Measurements from ENCODE around the gene UBE2V1. TPM values are rescaled to one million over a fixed set of nuclear protein-coding genes. Genes with fewer than 3 reads are reported as not detected.
"Not testable (repeated sequence)": the region's sequence is repeated elsewhere in the genome, so short reads cannot be mapped to it uniquely, and the experiment has no call there.

Gene UBE2V1
- total RNA-seq, 2 experiments from 2014 or later: 120 to 131 TPM

DNA sequence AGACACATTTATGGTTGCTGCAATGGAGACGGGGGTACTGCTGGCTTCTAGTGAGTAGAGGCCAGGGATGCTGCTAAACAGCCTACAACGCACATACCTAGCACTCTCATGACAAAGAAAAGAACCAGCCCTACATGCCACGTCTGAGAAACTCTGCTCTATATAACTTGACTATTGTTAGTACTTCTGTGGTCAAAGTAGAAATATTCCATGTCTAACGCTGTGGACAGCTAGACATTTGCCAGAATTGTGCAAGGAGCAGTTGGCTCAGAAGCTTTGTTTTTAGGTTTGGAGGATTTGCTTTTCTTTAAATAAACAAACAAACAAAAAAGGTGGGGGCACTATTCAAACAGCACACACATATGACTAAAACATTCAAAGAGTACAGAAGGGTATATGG is 20.5 kb downstream of the UBE2V1 start:
- POLR2A ChIA-PET: no interaction called here

DNA sequence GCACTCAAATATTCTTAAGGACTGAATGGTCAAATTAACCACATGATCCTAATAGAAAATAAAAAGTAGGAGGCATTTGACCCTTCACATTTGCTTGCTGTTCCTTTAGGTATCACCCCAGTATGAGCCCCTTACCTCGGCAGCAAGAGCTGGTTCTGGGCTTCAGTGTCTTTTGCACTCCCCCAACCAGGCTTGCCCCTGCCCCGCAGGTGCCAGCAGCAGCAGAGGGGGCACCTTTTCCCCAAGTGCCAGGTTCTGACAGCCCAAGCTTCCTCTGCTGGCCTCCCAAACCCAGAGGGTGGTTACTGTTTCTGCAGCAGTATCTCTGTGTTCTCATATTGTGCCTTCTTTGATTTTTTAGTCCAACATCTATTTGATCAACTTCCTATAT is 23.2 kb downstream of the UBE2V1 start:
- peaks cover 24% of the 10 kb centered on the region for H3K4me1 Mint-ChIP-seq (ENCODE audit: low read depth)
- peaks cover 44% of the 10 kb centered on the region for H3K36me3 Mint-ChIP-seq (ENCODE audit: low read depth)
- no peak overlapping the region for H3K4me3 Mint-ChIP-seq
- H3K27me3 Mint-ChIP-seq (ENCODE audit: low read depth): no peaks in the 10 kb centered on the region
- H3K27ac Mint-ChIP-seq: no peak overlapping the region
- ChIA-PET CTCF (interaction anchor here (0.8 to 6.5 kb wide), 5 partner anchors 8 to 111 kb away, joined by 3 to 72 read pairs (median 7); no protein-coding TSS in a partner anchor), POLR2A (no interaction called here)
- no peaks in the 10 kb centered on the region for H3K9me3 Mint-ChIP-seq (ENCODE audit: insufficient read depth)
- no peak for DNase-seq
- no peak for ATAC-seq

More for the DNA sequence above, 20.5 kb downstream of the UBE2V1 start:
- H3K27me3 Mint-ChIP-seq (ENCODE audit: low read depth): no peaks in the 10 kb centered on the region
- CTCF ChIA-PET: interaction anchor here (0.8 to 2.4 kb wide), 3 partner anchors 9 to 114 kb away, joined by 3 to 9 read pairs (median 6); no protein-coding TSS in a partner anchor
- no peak overlapping the region for H3K27ac Mint-ChIP-seq
- H3K4me1 Mint-ChIP-seq (ENCODE audit: low read depth): peaks cover 10% of the 10 kb centered on the region
- no peaks in the 10 kb centered on the region for H3K9me3 Mint-ChIP-seq (ENCODE audit: insufficient read depth)
- ATAC-seq (no peak), DNase-seq (no peak)
- no peak overlapping the region for H3K4me3 Mint-ChIP-seq
- H3K36me3 Mint-ChIP-seq (ENCODE audit: low read depth): peaks cover 54% of the 10 kb centered on the region

- Mint-ChIP-seq H3K9me3 (ENCODE audit: insufficient read depth) (no peaks in the 10 kb centered on the region), H3K4me1 (ENCODE audit: low read depth) (peaks cover 24% of the 10 kb centered on the region), H3K27ac (no peak overlapping the region), H3K27me3 (ENCODE audit: low read depth) (no peaks in the 10 kb centered on the region), H3K36me3 (ENCODE audit: low read depth) (peaks cover 39% of the 10 kb centered on the region), H3K4me3 (no peak overlapping the region)
- POLR2A ChIA-PET: no interaction called here
- no peak for ATAC-seq
- DNase-seq: no peak
- CTCF ChIA-PET: interaction anchor here (0.8 to 6.5 kb wide), 4 partner anchors 9 to 80 kb away, joined by 3 to 72 read pairs (median 7); no protein-coding TSS in a partner anchor
Measured at GRCh38 chr20:50089140-50089786, 23.7 kb downstream of the UBE2V1 start.

- H3K36me3 Mint-ChIP-seq (ENCODE audit: low read depth): peaks cover 36% of the 10 kb centered on the region
- DNase-seq: no peak
- H3K4me1 Mint-ChIP-seq (ENCODE audit: low read depth): peaks cover 24% of the 10 kb centered on the region
- no peak for ATAC-seq
- no peaks in the 10 kb centered on the region for H3K9me3 Mint-ChIP-seq (ENCODE audit: insufficient read depth)
- no peak overlapping the region for H3K27ac Mint-ChIP-seq
- CTCF ChIA-PET: interaction anchor here (1.7 to 6.5 kb wide), 3 partner anchors 17 to 81 kb away, joined by 7 to 72 read pairs (median 7); no protein-coding TSS in a partner anchor
- no peak overlapping the region for H3K4me3 Mint-ChIP-seq
- POLR2A ChIA-PET: no interaction called here
- no peaks in the 10 kb centered on the region for H3K27me3 Mint-ChIP-seq (ENCODE audit: low read depth)
Measured at GRCh38 chr20:50088022-50088421, 24.9 kb downstream of the UBE2V1 start.

DNA sequence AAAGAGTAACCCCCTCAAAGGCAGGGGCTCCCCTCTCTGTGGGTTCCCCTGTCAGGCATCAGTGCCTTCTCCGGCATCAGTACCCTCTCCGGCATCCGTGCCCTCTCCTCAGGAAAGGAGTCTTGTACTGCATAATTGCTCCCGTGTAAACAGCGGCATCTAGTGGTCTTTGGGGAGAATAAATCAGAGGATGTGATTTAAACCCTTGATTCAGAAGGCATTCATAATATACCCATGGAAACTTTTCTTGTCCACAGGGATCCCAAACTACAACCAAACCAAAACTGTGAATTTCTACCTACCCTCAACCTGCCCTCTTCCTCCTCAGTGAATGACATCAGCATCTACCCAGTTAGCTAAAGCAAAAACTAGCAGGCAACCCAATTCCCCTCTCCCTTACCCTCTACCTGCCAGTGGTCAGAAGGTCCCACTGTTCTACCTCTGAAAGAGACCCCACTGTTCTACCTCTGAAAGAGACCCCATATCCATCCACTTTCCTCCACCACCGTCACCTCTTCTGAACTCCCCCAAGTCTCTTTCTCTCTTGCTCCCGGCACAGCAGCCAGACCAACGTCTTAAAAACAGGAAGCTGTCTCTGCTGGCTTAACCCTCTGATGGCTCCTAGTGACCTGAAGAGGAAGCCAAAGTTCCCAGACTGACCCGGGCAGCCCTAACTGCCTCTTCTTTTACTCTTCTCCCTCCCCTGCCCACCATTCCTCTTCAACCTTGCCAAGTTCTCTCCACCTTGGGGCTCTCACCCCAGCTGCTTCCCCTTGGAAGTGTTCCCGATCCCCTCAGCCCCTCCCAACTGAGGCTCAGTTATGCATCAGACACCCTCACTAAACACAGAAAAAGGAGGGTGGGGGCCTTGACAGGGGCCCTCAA is 27.2 kb downstream of the UBE2V1 start:
- no peaks in the 10 kb centered on the region for H3K9me3 Mint-ChIP-seq (ENCODE audit: insufficient read depth)
- peak; percentile 83 for ATAC-seq
- no peaks in the 10 kb centered on the region for H3K27me3 Mint-ChIP-seq (ENCODE audit: low read depth)
- H3K36me3 Mint-ChIP-seq (ENCODE audit: low read depth): peaks cover 42% of the 10 kb centered on the region
- peak; percentile 54 for DNase-seq
- peak overlapping the region; percentile 64 for H3K4me3 Mint-ChIP-seq
- ChIA-PET POLR2A (interaction anchor here (0.8 kb wide), 1 partner anchor 149 kb away, joined by 3 read pairs; no protein-coding TSS in a partner anchor), CTCF (interaction anchor here (0.6 to 6.5 kb wide), 33 partner anchors 9 to 433 kb away, joined by 3 to 87 read pairs (median 5); partner anchors contain the start of gene PEDS1)
- peak overlapping the region; percentile 80 for H3K27ac Mint-ChIP-seq
- H3K4me1 Mint-ChIP-seq (ENCODE audit: low read depth): peaks cover 22% of the 10 kb centered on the region

GRCh38 chr20:50085146-50085480 is 27.8 kb downstream of the UBE2V1 start:
- peaks cover 37% of the 10 kb centered on the region for H3K36me3 Mint-ChIP-seq (ENCODE audit: low read depth)

GRCh38 chr20:50083034-50083433 is 29.9 kb downstream of the UBE2V1 start:
- Mint-ChIP-seq H3K4me3 (no peak overlapping the region), H3K36me3 (ENCODE audit: low read depth) (peaks cover 28% of the 10 kb centered on the region), H3K4me1 (ENCODE audit: low read depth) (peaks cover 17% of the 10 kb centered on the region), H3K27me3 (ENCODE audit: low read depth) (no peaks in the 10 kb centered on the region), H3K27ac (no peak overlapping the region), H3K9me3 (ENCODE audit: insufficient read depth) (no peaks in the 10 kb centered on the region)
- DNase-seq (no peak), ATAC-seq (no peak)
- CTCF ChIA-PET: interaction anchor here (0.9 to 6.5 kb wide), 14 partner anchors 10 to 167 kb away, joined by 3 to 87 read pairs (median 4); partner anchors contain the start of genes PEDS1 and UBE2V1
- POLR2A ChIA-PET: interaction anchor here (0.6 to 1.1 kb wide), 2 partner anchors 12 kb away, joined by 3 to 4 read pairs; no protein-coding TSS in a partner anchor

More at GRCh38 chr20:50085146-50085480, 27.8 kb downstream of the UBE2V1 start:
- peak overlapping the region; percentile 80 for H3K27ac Mint-ChIP-seq
- ChIA-PET POLR2A (no interaction called here), CTCF (interaction anchor here (0.6 to 6.5 kb wide), 19 partner anchors 8 to 297 kb away, joined by 3 to 87 read pairs (median 7); partner anchors contain the start of gene PEDS1)
- peaks cover 17% of the 10 kb centered on the region for H3K4me1 Mint-ChIP-seq (ENCODE audit: low read depth)
- DNase-seq (no peak), ATAC-seq (no peak)
- H3K9me3 Mint-ChIP-seq (ENCODE audit: insufficient read depth): no peaks in the 10 kb centered on the region
- no peak overlapping the region for H3K4me3 Mint-ChIP-seq
- H3K27me3 Mint-ChIP-seq (ENCODE audit: low read depth): no peaks in the 10 kb centered on the region

DNA sequence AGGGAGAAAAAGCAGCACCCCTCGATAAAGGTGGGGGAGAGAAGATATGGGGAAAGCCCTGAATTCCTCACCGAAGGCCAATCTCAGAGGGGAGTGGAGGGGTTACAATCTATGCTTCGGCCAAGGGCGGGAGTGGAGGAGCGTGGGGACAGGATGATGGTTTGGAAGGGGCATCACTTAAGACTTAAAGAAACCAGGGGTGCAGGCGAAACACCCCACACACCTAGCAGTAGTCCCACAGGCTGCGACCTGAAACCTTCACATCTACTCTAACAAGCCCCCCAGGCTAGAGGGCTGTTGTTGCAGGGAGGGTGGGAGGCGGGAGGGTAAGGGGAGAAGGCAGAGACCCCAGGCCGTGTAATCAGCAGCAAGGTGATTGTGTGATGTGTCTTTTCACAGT is 30.9 kb downstream of the UBE2V1 start:
- ATAC-seq; H3K9me3 Mint-ChIP-seq (ENCODE audit: insufficient read depth); DNase-seq; H3K4me3 Mint-ChIP-seq; H3K27ac Mint-ChIP-seq; H3K27me3 Mint-ChIP-seq (ENCODE audit: low read depth); POLR2A ChIA-PET: not testable (repeated sequence)
- CTCF ChIA-PET: interaction anchor here (1.0 to 5.5 kb wide), 3 partner anchors 11 to 31 kb away, joined by 3 to 87 read pairs (median 6); partner anchors contain the start of gene UBE2V1
- Mint-ChIP-seq H3K36me3 (ENCODE audit: low read depth) (peaks cover 26% of the 10 kb centered on the region), H3K4me1 (ENCODE audit: low read depth) (peaks cover 17% of the 10 kb centered on the region)

DNA sequence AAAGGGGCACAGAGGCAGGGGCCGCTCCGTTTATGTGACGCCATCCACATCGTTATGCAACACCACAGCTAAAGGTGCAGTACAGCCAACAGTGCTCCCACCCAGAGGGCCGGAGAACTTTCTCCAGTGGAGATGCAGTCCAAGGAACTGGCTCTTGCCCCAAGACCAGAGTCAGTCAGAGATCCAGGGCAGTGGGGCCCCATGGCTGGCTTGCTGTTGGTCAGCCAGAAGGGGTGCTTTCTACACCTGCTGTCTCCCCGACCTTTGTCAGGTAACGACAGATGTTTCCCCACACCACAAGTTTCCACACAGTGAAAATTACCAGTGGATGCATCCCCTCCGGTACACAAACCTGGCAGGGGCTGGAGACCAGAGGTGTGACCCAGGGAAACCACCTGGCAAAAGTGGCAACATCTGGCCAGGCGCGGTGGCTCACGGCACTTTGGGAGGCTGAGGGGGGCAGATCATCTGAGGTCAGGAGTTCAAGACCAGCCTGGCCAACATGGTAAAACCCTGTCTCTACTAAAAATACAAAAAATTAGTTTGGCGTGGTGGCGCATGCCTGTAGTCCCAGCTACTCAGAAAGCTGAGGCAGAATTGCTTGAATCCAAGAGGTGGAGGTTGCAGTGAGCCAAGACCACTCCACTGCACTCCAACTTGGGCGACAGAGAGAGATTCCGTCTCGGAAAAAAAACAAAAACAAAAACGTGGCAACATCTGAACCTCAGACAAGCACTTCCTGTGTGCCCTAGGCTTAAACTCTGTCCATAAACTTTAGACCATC is 34.9 kb downstream of the UBE2V1 start:
- H3K4me3 Mint-ChIP-seq: no peak overlapping the region
- H3K27ac Mint-ChIP-seq: no peak overlapping the region
- POLR2A ChIA-PET: no interaction called here
- peaks cover 2% of the 10 kb centered on the region for H3K27me3 Mint-ChIP-seq (ENCODE audit: low read depth)
- H3K4me1 Mint-ChIP-seq (ENCODE audit: low read depth): peaks cover 2% of the 10 kb centered on the region
- ATAC-seq (no peak), DNase-seq (no peak)
- peaks cover 13% of the 10 kb centered on the region for H3K36me3 Mint-ChIP-seq (ENCODE audit: low read depth)
- CTCF ChIA-PET: no interaction called here
- H3K9me3 Mint-ChIP-seq (ENCODE audit: insufficient read depth): no peaks in the 10 kb centered on the region

- Mint-ChIP-seq H3K4me1 (ENCODE audit: low read depth) (peaks cover 9% of the 10 kb centered on the region), H3K9me3 (ENCODE audit: insufficient read depth) (no peaks in the 10 kb centered on the region), H3K4me3 (no peak overlapping the region), H3K36me3 (ENCODE audit: low read depth) (no peaks in the 10 kb centered on the region), H3K27me3 (ENCODE audit: low read depth) (peaks cover 2% of the 10 kb centered on the region), H3K27ac (no peak overlapping the region)
- ChIA-PET POLR2A (no interaction called here), CTCF (interaction anchor here (9.8 kb wide), 1 partner anchor 95 kb away, joined by 408 read pairs; the partner anchor contains the start of gene SNAI1)
- ATAC-seq: no peak
- DNase-seq: no peak
Measured at GRCh38 chr20:50073500-50073899, 39.5 kb downstream of the UBE2V1 start.

Measured in activated CD8-positive, alpha-beta T cell treated with anti-CD3 and anti-CD28 coated beads, Interleukin-2, amount 10 ng/mL, durations not matched to agents 7 days and 5 days (primary cell).